GM18519 (cell line): ENCODE data around the gene UBALD2.
"Not testable (repeated sequence)": the region's sequence is repeated elsewhere in the genome, so short reads cannot be mapped to it uniquely, and the experiment has no call there.

Experiments
- ATAC-seq: cut with Tn5 transposase; IDR thresholded peaks from one replicate; pipeline ENCODE4 v1.9.1; 2021; ENCODE audit warnings: mild to moderate bottlenecking, moderate library complexity; ENCODE audit not compliant: unreplicated experiment, low FRiP score

The UBALD2 gene

GRCh38 chr17:76275382-76276068 lies 10.4 kb downstream of the UBALD2 start:
- no peak for ATAC-seq

GRCh38 chr17:76276069-76276431 lies 10.9 kb downstream of the UBALD2 start:
- no peak for ATAC-seq

- no peak for ATAC-seq
These were observed 11.5 kb downstream of the UBALD2 start for GRCh38 chr17:76276461-76277299.

GRCh38 chr17:76277300-76278267 lies 12.4 kb downstream of the UBALD2 start:
- ATAC-seq = no peak

- ATAC-seq = no peak
These were observed 13.2 kb downstream of the UBALD2 start for GRCh38 chr17:76278268-76278908.

- peak; percentile 48 for ATAC-seq
These were observed 14.0 kb downstream of the UBALD2 start for GRCh38 chr17:76278952-76279741.

- ATAC-seq = no peak
These were observed 14.7 kb downstream of the UBALD2 start for GRCh38 chr17:76279742-76280287.

GRCh38 chr17:76280650-76281049 lies 15.5 kb downstream of the UBALD2 start:
- ATAC-seq = no peak

GRCh38 chr17:76281573-76282371 lies 16.6 kb downstream of the UBALD2 start:
- no peak for ATAC-seq

GRCh38 chr17:76292567-76292966 lies 27.4 kb downstream of the UBALD2 start:
- no peak for ATAC-seq

GRCh38 chr17:76293106-76293505 lies 28.0 kb downstream of the UBALD2 start:
- no peak for ATAC-seq

- no peak for ATAC-seq
These were observed 31.0 kb downstream of the UBALD2 start for GRCh38 chr17:76296186-76296585.

GRCh38 chr17:76296889-76297288 lies 31.7 kb downstream of the UBALD2 start:
- no peak for ATAC-seq

GRCh38 chr17:76297436-76297835 lies 32.3 kb downstream of the UBALD2 start:
- no peak for ATAC-seq

GRCh38 chr17:76304226-76305134 lies 39.3 kb downstream of the UBALD2 start:
- ATAC-seq = no peak

- not testable (repeated sequence) for ATAC-seq
These were observed 39.9 kb downstream of the UBALD2 start for GRCh38 chr17:76305135-76305454.

- ATAC-seq = no peak
These were observed 42.3 kb downstream of the UBALD2 start for GRCh38 chr17:76307299-76307965.
